Kidney (tissue), 14 donors: ENCODE data around the gene IGFLR1. TPM values are rescaled to one million over a fixed set of nuclear protein-coding genes. Genes with fewer than 3 reads are reported as not detected.

ENCODE experiments used
- DNase-seq, 5 donors: peaks; one replicate each; pipeline ENCODE4 v3.0.0-alpha.2; 2013 to 2020
- FAIRE-seq: peaks from 2 replicates; lab custom pipeline; 2012; peaks lifted over from hg19 to GRCh38; lab: Jason Lieb, UNC
- H3K27ac ChIP-seq, 2 donors: one replicate each; pipeline ENCODE4 v1.7.0; 2013; ENCODE audit warnings: low read depth in 2 of 2, low read length in 2 of 2, inconsistent platforms in 1 of 2
- H3K27me3 ChIP-seq: one replicate; pipeline ENCODE4 v1.7.1; 2013; ENCODE audit warnings: low read length, inconsistent platforms; ENCODE audit not compliant: control insufficient read depth, insufficient read depth
- H3K36me3 ChIP-seq, 3 donors: one replicate each; pipeline versions ENCODE4 v1.7.0 to v1.7.1; 2013; ENCODE audit warnings: low read length in 3 of 3, control low read depth in 1 of 3, inconsistent platforms in 1 of 3; ENCODE audit not compliant: insufficient read depth in 3 of 3, control insufficient read depth in 2 of 3
- H3K4me1 ChIP-seq, 3 donors: one replicate each; pipeline versions ENCODE4 v1.7.0 to v1.7.1; 2013; ENCODE audit warnings: low read length in 3 of 3, inconsistent platforms in 1 of 3, low read depth in 1 of 3; ENCODE audit not compliant: control insufficient read depth in 2 of 3, insufficient read depth in 2 of 3
- H3K4me3 ChIP-seq, 3 donors: one replicate each; pipeline versions ENCODE4 v1.7.0 to v1.8.1; 2013; ENCODE audit warnings: low read length in 3 of 3, control low read depth in 1 of 3, inconsistent platforms in 1 of 3
- H3K9ac ChIP-seq, 3 donors: one replicate each; pipeline versions ENCODE4 v1.7.0 to v1.7.1; 2013; ENCODE audit warnings: low read length in 3 of 3, control low read depth in 1 of 3, inconsistent platforms in 1 of 3
- H3K9me3 ChIP-seq, 3 donors: one replicate each; pipeline versions ENCODE4 v1.7.0 to v1.7.1; 2013; ENCODE audit warnings: low read length in 3 of 3, control low read depth in 1 of 3, inconsistent platforms in 1 of 3; ENCODE audit not compliant: control insufficient read depth in 2 of 3, insufficient read depth in 1 of 3
- intact Hi-C: fragments of 100-400 bp; cut with DNase I; formaldehyde crosslinking; loops from one replicate; pipeline ENCODE4 v1.11.1; 2022
- polyA plus RNA-seq: library from polyadenylated mRNA; stranded (reverse); fragments of 350-450 nt; fragmentation: Illumina TruSeq; extraction: RNeasy Lipid Tissue Mini Kit (QIAGEN cat#74804); gene quantifications from one replicate; pipeline ENCODE4 v1.2.3, GENCODE V29; 2014; ENCODE audit warnings: low read depth, low replicate concordance; ENCODE audit not compliant: insufficient read depth
- total RNA-seq: library from RNA; stranded (reverse); fragmentation: NEBNext Ultra II Directional; extraction: Animal tissue kit (Norgen Biotek cat#: 25700); gene quantifications from one replicate; pipeline ENCODE4 v1.2.1, GENCODE V29; 2021
- TF ChIP-seq, protein P1 (sequence below): IDR thresholded peaks from 3 replicates; pipeline ENCODE4 v1.5.1; 2012; ENCODE audit warnings: mild to moderate bottlenecking, moderate library complexity, borderline replicate concordance; ENCODE audit not compliant: insufficient read depth; ENCODE audit errors: extremely low read depth
- donor health status: control.
- donor health status: control.
- donor health status: control.
- donor health status: control.
- donor health status: control.
- donor health status: DM: yes; HTN: yes; CAD: no.
- donor health status: Normal renal cell carcinoma (clear cell type).

IGFLR1 gene
- total and polyA plus RNA-seq, 2 donors from 2014 or later = 22.3 to 26.0 TPM

DNA sequence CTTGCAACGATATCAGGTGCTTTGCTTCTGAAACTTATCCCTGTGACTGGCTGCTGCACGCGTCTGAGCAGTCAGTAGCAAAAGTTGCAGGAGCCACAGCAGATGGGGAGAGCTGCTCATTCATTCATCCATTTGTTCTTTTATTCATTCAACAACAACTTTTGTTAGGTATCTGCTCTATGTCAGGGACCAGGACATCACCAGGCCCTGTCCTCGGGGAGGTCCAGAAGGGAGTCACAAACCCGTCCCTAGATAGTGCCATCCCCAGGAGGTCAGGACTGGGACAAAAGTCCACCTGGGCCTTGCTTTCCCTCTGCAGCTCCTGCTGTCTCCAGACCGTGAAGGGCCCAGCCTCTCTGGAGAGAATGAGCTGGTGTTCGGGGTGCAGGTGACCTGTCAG lies 35.7 kb upstream of the IGFLR1 start:
- no peak for DNase-seq
- no peaks in the 10 kb centered on the region for H3K27me3 ChIP-seq
- intact Hi-C loops = no loop called here
- H3K4me1 ChIP-seq = peaks cover 0 to 4% (median 3%) of the 10 kb centered on the region in 3 donors
- no peak for FAIRE-seq
- H3K9ac ChIP-seq = no peak overlapping the region
- no peaks in the 10 kb centered on the region for H3K36me3 ChIP-seq
- no peaks in the 10 kb centered on the region for H3K9me3 ChIP-seq
- no peak overlapping the region for H3K4me3 ChIP-seq
- TF ChIP-seq, protein P1, sequence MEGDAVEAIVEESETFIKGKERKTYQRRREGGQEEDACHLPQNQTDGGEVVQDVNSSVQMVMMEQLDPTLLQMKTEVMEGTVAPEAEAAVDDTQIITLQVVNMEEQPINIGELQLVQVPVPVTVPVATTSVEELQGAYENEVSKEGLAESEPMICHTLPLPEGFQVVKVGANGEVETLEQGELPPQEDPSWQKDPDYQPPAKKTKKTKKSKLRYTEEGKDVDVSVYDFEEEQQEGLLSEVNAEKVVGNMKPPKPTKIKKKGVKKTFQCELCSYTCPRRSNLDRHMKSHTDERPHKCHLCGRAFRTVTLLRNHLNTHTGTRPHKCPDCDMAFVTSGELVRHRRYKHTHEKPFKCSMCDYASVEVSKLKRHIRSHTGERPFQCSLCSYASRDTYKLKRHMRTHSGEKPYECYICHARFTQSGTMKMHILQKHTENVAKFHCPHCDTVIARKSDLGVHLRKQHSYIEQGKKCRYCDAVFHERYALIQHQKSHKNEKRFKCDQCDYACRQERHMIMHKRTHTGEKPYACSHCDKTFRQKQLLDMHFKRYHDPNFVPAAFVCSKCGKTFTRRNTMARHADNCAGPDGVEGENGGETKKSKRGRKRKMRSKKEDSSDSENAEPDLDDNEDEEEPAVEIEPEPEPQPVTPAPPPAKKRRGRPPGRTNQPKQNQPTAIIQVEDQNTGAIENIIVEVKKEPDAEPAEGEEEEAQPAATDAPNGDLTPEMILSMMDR = no peak
- no peak overlapping the region for H3K27ac ChIP-seq

DNA sequence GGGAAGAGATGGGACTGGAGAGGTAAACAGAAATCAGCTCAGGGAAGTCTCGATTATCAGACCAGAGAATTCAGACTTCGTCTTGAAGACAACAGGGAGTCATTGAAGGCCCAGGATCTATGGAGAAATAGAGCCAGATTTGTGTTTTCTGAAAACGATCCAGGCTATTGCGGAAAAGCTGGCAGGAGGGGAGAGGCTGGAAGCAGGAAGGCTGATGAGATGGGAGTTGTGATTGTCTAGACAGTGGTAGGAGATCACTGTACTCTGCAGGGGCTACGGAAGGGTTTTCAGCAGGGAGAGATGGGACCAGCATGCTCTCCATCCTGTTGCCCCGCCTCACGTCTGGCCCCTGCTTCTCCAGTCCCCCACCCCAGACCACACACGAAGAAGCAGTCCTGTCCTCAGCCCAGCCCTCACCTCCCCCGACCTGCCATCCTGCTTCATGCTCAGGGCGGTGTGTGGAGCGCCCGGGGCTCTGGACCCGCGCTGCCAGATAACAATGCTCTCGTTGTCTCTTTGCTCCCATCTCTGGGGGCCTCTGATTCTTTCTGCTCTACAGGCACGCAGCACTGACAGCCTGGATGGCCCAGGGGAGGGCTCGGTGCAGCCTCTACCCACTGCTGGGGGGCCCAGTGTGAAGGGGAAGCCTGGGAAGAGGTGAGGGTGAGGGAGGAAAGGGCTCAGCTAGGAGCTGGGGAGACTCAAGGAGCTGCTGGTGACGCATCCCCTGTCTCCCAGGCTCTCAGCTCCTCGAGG lies 35.0 kb upstream of the IGFLR1 start:
- intact Hi-C loops = no loop called here
- FAIRE-seq = no peak
- no peaks in the 10 kb centered on the region for H3K27me3 ChIP-seq
- TF ChIP-seq, protein P1 = no peak
- H3K27ac ChIP-seq = no peak overlapping the region
- H3K4me3 ChIP-seq = no peak overlapping the region
- no peaks in the 10 kb centered on the region for H3K9me3 ChIP-seq
- no peaks in the 10 kb centered on the region for H3K36me3 ChIP-seq
- no peak for DNase-seq
- no peak overlapping the region for H3K9ac ChIP-seq
- peaks cover 0 to 4% (median 3%) of the 10 kb centered on the region in 3 donors for H3K4me1 ChIP-seq

DNA sequence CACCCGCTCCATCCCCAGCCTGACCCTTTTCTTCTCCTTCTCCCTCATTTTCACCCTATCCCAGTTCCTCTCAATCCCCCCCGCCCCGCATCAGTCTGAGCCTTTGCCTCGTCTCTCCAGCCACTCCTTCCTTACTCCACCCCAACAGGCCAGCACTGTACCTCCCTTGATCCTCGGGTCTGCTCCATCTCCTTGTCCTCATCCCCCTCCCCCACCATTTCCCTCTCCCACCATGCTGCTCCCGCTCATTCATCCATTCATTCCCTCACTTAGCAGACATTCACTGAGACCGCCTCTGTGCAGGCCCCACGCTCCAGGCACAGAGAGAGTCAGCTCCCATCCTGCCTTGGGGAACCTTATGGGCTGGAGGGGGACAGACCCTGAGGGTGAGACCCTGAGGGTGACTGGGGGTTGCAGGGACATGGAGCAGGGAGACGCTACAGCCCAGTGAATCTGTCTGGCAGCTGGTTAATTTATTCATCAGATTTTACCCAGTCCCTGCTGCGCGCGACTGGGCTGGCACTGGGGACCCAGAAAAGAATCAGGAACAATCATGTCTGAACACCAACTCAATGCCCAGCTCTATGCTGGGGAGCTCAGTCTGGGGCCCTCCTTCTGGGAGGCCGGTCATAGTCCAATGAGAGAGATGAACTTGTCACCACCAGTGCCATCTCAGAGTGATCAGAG lies 34.0 kb upstream of the IGFLR1 start:
- intact Hi-C loops = no loop called here
- Histone ChIP-seq H3K4me3 (peak overlapping the region; percentile 1 to 56 (median 35)), H3K27ac (no peak overlapping the region), H3K9me3 (no peaks in the 10 kb centered on the region), H3K4me1 (peaks cover 0 to 4% (median 3%) of the 10 kb centered on the region in 3 donors), H3K9ac (peak overlapping the region in 1 of 3 donors; percentile 6), H3K36me3 (no peaks in the 10 kb centered on the region), H3K27me3 (no peaks in the 10 kb centered on the region)
- FAIRE-seq (no peak), DNase-seq (peak in 2 of 5 donors; percentile 13 to 46)
- TF ChIP-seq, protein P1 = no peak
